HUES6 (cell line): Measurements from ENCODE around the gene C5orf15.

Experiments
- H3K27ac ChIP-seq: 2 replicates; pipeline ENCODE4 v1.7.0; 2013; ENCODE audit warnings: low read depth, mild to moderate bottlenecking, low read length, inconsistent platforms
- H3K27me3 ChIP-seq: 2 replicates; pipeline ENCODE4 v1.6.1; 2013; ENCODE audit warnings: low read length; ENCODE audit not compliant: control insufficient read depth, insufficient read depth
- H3K36me3 ChIP-seq: 2 replicates; pipeline ENCODE4 v1.6.1; 2013; ENCODE audit warnings: low read length; ENCODE audit not compliant: control insufficient read depth, insufficient read depth
- H3K4me1 ChIP-seq: 2 replicates; pipeline ENCODE4 v1.6.1; 2013; ENCODE audit warnings: low read length; ENCODE audit not compliant: control insufficient read depth, insufficient read depth
- H3K4me3 ChIP-seq: 2 replicates; pipeline ENCODE4 v1.5.1; 2013; ENCODE audit warnings: low read depth, low read length
- H3K9ac ChIP-seq: one replicate; pipeline ENCODE4 v1.6.1; 2013; ENCODE audit warnings: mild to moderate bottlenecking, low read length
- H3K9me3 ChIP-seq: 2 replicates; pipeline ENCODE4 v1.6.1; 2013; ENCODE audit warnings: low read depth, low read length; ENCODE audit not compliant: control insufficient read depth, insufficient read depth

C5orf15 gene

GRCh38 chr5:133918316-133918715 lies 50.1 kb downstream of the C5orf15 start:
- Histone ChIP-seq H3K4me1 (peaks cover 5% of the 10 kb centered on the region; the same call in 1 of the 2 replicates), H3K4me3 (no peak overlapping the region), H3K27ac (no peak overlapping the region), H3K9me3 (no peaks in the 10 kb centered on the region), H3K36me3 (no peaks in the 10 kb centered on the region), H3K9ac (no peak overlapping the region), H3K27me3 (no peaks in the 10 kb centered on the region)

- Histone ChIP-seq H3K27ac (no peak overlapping the region), H3K27me3 (no peaks in the 10 kb centered on the region), H3K36me3 (no peaks in the 10 kb centered on the region)
These were observed 50.6 kb downstream of the C5orf15 start for GRCh38 chr5:133917785-133918184.

DNA sequence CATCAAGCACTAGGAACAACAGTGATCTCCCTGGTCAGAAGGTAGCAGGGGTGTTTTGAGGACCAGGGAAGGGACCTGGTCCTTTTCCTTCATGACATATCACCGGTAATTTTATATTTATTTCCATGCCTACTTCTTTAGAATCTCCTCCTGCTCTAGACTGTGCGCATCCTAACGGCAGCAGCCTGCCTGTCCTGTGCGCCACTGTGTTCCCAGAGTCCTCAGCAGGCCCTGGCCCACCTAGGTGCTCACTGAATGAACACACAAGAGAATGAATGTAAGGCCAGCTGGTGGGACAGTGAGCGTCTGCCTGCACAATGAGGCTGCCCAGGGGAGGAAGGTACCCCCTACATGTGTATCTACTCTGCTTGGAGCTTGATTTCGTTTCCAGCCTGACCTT lies 51.5 kb downstream of the C5orf15 start:
- Histone ChIP-seq H3K27me3 (no peaks in the 10 kb centered on the region), H3K4me1 (peaks cover 3% of the 10 kb centered on the region; the same call in 1 of the 2 replicates), H3K4me3 (no peak overlapping the region), H3K27ac (no peak overlapping the region), H3K9me3 (no peaks in the 10 kb centered on the region), H3K36me3 (no peaks in the 10 kb centered on the region), H3K9ac (no peak overlapping the region)

More at GRCh38 chr5:133917785-133918184, 50.6 kb downstream of the C5orf15 start:
- peaks cover 5% of the 10 kb centered on the region; the same call in 1 of the 2 replicates for H3K4me1 ChIP-seq
- H3K9ac ChIP-seq, result no peak overlapping the region
- no peaks in the 10 kb centered on the region for H3K9me3 ChIP-seq
- no peak overlapping the region for H3K4me3 ChIP-seq

DNA sequence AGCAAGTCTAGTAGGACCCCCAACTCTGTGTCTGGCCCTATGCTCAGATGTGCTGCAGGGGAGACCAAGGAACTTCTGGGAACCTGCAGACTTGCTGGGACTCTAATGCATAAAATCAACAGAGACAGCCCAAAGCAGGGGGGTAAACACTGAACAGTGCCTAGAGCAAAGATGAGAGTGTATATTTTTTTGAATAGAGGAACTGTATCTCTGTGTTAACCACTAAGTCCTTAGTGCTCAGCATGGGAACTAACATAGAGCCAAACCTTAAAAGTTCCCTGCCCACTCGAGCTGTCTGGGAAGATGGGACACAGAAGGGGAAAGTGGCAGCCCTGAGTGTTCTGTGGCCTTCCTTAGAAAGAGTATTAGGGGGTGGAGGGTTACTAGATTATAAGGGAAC lies 51.9 kb downstream of the C5orf15 start:
- no peak overlapping the region for H3K27ac ChIP-seq
- no peak overlapping the region for H3K4me3 ChIP-seq
- no peaks in the 10 kb centered on the region for H3K9me3 ChIP-seq
- no peak overlapping the region for H3K9ac ChIP-seq
- H3K27me3 ChIP-seq, result no peaks in the 10 kb centered on the region
- H3K4me1 ChIP-seq, result no peaks in the 10 kb centered on the region
- no peaks in the 10 kb centered on the region for H3K36me3 ChIP-seq

DNA sequence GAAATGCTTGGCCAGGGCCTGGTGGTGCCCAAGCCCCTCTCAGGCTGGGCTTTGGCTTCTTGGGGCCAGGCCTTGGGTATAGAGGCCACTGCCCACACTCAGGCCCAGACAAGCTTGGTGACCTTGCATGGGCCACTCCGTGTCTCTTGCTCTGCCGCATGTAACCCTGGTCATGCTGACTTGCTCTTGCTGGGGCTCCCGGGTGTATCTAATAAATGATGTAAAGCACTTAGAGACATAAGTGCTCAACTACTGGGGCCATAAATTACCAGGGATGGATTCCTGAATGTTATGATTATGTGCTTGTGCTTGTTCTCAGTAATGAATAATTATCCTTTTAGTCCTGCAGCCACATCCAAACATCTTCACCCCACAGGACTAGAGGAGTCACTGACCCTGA lies 54.0 kb downstream of the C5orf15 start:
- Histone ChIP-seq H3K4me3 (no peak overlapping the region), H3K27me3 (no peaks in the 10 kb centered on the region), H3K27ac (no peak overlapping the region), H3K9me3 (no peaks in the 10 kb centered on the region), H3K9ac (no peak overlapping the region), H3K36me3 (no peaks in the 10 kb centered on the region), H3K4me1 (no peaks in the 10 kb centered on the region)

DNA sequence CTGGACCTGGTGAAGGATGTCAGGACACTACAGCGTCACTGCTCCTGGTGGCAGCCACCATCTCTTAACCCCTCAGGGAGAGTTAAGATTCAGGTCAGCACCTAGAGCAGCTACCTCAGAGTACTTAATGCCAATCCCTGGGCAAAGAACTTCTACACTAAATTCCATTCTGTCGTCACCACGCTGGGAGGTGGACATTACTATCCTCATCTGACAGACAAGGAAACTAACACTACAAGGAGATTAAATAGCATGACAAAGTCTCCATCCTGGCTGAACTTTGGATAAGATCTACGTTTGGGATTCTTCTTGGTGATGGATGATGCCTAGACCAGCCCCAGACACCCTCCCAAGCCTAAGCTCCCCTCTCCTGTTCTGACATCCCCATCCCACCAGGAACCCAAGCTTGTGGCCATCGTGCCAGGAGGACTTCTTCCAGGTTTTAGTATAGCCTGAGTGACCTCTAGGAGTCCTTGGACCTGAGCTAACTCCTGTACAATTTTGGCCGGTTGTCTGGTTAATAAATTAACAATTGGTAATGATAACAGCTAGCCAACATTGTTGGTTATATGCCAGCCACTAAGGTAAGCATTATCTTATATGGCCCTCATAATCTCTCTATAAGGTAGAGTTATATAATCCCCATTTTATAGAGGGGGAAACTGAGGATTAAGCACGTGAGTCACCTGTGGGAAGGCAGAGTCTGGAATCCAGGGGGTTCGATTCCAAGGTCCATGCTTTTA lies 54.8 kb downstream of the C5orf15 start:
- H3K4me3 ChIP-seq, result no peak overlapping the region
- no peaks in the 10 kb centered on the region for H3K9me3 ChIP-seq
- no peaks in the 10 kb centered on the region for H3K4me1 ChIP-seq
- no peak overlapping the region for H3K27ac ChIP-seq
- no peaks in the 10 kb centered on the region for H3K36me3 ChIP-seq
- H3K27me3 ChIP-seq, result no peaks in the 10 kb centered on the region
- H3K9ac ChIP-seq, result no peak overlapping the region

DNA sequence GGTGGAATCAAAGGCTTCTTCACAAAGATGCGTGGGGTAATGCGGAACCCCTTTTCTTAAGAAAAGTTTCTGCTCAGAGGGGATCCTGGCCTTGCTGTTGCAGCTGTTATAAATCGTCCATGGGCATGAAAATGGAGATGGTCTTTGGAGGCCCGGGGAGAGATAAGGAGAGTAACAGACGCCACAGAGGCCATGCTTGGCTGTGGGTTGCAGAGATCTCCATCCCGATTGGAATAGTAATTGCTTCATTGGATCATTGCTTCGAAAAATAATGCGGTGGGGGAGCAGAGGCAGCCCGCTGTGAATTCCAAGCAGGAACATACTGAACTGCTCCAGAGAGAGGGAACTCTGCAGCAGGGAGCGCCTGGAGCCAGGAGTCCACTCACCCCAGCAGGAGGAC lies 55.5 kb downstream of the C5orf15 start:
- H3K36me3 ChIP-seq, result no peaks in the 10 kb centered on the region
- H3K27ac ChIP-seq, result no peak overlapping the region
- H3K9me3 ChIP-seq, result no peaks in the 10 kb centered on the region
- no peaks in the 10 kb centered on the region for H3K27me3 ChIP-seq
- H3K4me1 ChIP-seq, result no peaks in the 10 kb centered on the region
- H3K4me3 ChIP-seq, result no peak overlapping the region
- no peak overlapping the region for H3K9ac ChIP-seq

- Histone ChIP-seq H3K4me1 (no peaks in the 10 kb centered on the region; the same call in 1 of the 2 replicates), H3K36me3 (no peaks in the 10 kb centered on the region), H3K27me3 (no peaks in the 10 kb centered on the region), H3K9ac (no peak overlapping the region), H3K27ac (no peak overlapping the region), H3K9me3 (no peaks in the 10 kb centered on the region), H3K4me3 (no peak overlapping the region)
These were observed 57.9 kb downstream of the C5orf15 start for GRCh38 chr5:133910571-133910970.

- Histone ChIP-seq H3K36me3 (no peaks in the 10 kb centered on the region), H3K27ac (no peak overlapping the region), H3K4me1 (no peaks in the 10 kb centered on the region; the same call in 1 of the 2 replicates), H3K27me3 (no peaks in the 10 kb centered on the region), H3K9ac (no peak overlapping the region), H3K4me3 (no peak overlapping the region), H3K9me3 (no peaks in the 10 kb centered on the region)
These were observed 58.8 kb downstream of the C5orf15 start for GRCh38 chr5:133909603-133910002.

- Histone ChIP-seq H3K9ac (no peak overlapping the region), H3K36me3 (no peaks in the 10 kb centered on the region), H3K4me3 (no peak overlapping the region), H3K4me1 (no peaks in the 10 kb centered on the region; the same call in 1 of the 2 replicates), H3K27ac (no peak overlapping the region), H3K9me3 (no peaks in the 10 kb centered on the region), H3K27me3 (no peaks in the 10 kb centered on the region)
These were observed 61.4 kb downstream of the C5orf15 start for GRCh38 chr5:133907075-133907474.

GRCh38 chr5:133906303-133906702 lies 62.1 kb downstream of the C5orf15 start:
- H3K9ac ChIP-seq, result no peak overlapping the region
- H3K9me3 ChIP-seq, result no peaks in the 10 kb centered on the region
- H3K4me3 ChIP-seq, result no peak overlapping the region
- peaks cover under 1% of the 10 kb centered on the region; the same call in 1 of the 2 replicates for H3K4me1 ChIP-seq
- no peak overlapping the region for H3K27ac ChIP-seq
- H3K27me3 ChIP-seq, result no peaks in the 10 kb centered on the region
- no peaks in the 10 kb centered on the region for H3K36me3 ChIP-seq
